ENCODE data around the gene TTYH2.
"Not testable (repeated sequence)": the region's sequence is repeated elsewhere in the genome, so short reads cannot be mapped to it uniquely, and the experiment has no call there.

The TTYH2 gene

GRCh38 chr17:74237321-74237720 is 23.9 kb downstream of the TTYH2 start:
- no peak for DNase-seq (ENCODE audit: low spot score)

DNA sequence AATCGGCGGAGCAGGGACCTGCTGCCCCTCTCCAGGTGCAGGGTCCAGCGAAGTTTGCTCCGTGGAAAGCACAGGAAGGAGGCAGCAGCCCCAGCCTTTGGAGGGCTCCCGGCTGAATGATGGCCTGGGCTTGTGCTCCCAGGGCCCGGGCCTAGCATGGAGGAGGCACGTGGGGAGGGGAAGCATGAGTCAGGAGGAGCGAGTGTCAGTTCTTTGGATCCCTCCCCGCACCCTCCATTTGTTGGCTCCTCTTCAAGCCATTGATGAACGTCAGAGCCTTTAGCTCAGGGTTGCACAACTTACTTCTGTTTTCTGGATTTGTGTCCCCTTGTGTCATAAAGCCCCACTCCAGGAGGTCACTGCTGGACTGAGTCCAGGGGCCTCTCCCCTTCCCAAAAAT is 25.8 kb downstream of the TTYH2 start:
- DNase-seq (ENCODE audit: low spot score): no peak

GRCh38 chr17:74240618-74241205 is 27.3 kb downstream of the TTYH2 start:
- DNase-seq (ENCODE audit: low spot score): peak; percentile 12

DNA sequence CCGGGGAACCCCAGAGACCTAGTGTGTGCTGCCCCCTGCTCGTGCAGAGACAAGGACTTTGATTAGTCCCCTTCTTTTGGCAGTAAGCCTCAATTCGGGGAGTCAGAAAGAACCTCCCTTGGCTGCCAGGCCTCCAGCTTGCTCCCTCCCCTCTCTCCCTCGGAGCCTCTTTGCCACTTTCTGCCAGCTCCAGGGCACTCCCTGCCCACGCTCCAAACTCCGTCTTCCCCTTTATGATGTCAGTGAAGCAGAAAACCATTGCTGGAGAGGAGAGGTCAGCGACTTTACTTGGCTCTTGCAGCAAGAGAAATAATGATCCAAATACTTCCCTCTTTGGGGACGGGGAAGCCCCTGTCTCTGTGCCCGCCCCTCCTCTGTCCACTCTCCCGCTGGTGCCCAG is 28.1 kb downstream of the TTYH2 start:
- DNase-seq (ENCODE audit: low spot score): no peak

DNA sequence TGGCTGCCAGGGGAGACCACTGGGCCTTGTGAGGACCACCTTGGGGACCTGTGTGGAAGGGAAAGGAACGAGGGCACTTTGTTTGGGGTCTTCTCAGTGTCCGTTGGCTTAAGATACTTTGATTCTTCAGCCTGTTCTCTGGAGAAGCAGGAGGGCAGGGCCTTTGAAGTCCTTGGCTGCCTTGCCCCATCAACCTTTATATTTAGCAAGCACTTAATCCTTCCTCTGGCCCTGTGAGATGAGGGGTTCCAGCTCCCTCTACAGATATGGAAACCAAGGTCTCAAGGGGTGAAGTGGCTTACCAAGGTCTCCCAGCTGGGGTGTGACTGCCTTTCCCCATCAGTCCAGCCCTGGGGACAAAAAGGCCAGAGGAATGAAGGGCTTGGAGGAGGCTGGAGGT is 28.5 kb downstream of the TTYH2 start:
- DNase-seq (ENCODE audit: low spot score): no peak

DNA sequence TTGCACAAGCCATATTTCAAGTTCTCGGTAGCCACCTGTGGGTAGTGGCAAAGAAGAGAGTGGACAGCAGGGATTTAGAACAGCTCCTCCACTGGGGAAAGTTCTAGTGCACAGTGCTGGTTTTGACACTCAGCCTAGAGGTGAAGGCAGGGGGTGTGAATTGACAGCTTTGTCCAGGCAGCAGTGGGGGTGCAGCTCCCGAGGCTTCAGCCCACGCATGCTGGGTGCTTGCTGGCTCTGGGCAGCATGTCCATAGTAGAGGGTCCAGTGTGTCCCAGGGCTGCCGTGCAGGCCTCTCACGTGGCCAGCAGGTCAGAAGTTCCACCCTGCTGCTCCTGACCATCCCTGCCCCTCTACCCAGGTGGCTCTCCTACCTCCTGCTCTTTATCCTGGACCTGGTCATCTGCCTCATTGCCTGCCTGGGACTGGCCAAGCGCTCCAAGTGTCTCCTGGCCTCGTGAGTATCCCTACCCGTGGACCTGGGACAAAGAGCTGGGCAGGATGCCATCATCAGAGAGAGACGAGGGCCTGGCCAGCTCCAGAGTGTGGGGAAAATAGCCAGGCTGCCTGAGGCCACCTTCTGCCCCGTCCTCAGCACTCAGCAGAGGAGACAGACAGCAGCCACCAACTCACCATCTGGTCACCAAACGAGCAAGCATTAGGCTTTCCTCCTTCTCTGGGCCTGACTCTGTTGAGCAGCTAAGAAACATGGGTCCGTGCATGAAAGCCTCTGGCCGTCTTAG is 29.8 kb downstream of the TTYH2 start:
- DNase-seq (ENCODE audit: low spot score): no peak

DNA sequence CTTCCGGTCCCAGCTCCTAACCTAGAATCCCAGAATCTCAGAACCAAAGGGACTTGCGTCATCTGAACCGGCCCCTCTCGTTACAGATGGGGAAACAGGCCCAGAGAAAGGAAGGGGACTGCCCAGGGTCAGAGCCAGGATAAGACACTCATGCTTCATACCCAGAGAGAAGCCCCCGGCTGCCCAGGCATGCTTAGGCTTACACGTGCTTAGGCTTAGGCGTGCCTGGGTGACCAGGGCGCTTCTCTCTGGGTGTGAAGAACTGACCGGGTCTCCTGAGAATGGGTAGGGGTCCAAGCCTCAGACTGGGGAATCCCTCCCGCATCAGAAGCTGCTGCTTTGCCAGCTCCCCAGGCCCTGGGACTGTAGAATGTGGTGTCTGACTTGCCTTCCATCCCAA is 30.8 kb downstream of the TTYH2 start:
- DNase-seq (ENCODE audit: low spot score): no peak

- DNase-seq (ENCODE audit: low spot score): no peak
Observed at GRCh38 chr17:74244548-74244947, 31.2 kb downstream of the TTYH2 start.

DNA sequence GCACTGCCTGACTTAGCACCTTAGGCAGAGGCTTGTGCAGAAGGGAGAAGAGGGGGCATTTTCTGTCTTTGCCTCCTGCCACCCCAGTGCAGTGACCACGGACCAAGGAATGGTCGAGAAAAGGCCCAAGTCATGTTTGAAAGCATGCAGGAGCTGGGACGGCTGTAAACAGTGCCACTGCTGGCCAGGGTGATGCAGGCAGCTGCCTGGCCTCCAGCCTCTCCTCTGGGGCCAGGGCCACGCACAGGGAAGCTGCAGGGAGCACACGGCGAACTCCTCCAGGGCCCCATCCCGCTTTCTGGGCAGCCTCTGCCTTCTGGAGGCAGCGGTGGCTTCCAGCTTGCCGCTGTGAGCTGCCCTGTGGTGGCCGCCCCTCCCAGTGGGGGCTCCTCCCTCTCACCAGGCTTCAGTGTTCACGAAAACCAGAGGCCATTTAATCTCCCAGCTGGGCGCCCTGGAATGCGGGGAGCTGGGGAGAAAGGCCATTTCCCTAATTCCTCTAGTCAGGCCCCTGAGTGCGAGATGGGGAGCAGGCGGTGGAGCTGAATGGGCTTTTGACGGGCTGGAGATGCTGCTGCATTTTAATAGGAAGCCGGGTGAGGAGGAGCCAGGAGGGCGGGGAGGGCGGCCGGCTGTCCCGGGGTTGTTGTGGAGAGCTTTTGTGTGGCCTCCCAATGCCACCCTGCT is 31.9 kb downstream of the TTYH2 start:
- DNase-seq (ENCODE audit: low spot score): no peak

GRCh38 chr17:74245871-74246270 is 32.5 kb downstream of the TTYH2 start:
- no peak for DNase-seq (ENCODE audit: low spot score)

- DNase-seq (ENCODE audit: low spot score): no peak
Observed at GRCh38 chr17:74249590-74250270, 36.4 kb downstream of the TTYH2 start.

DNA sequence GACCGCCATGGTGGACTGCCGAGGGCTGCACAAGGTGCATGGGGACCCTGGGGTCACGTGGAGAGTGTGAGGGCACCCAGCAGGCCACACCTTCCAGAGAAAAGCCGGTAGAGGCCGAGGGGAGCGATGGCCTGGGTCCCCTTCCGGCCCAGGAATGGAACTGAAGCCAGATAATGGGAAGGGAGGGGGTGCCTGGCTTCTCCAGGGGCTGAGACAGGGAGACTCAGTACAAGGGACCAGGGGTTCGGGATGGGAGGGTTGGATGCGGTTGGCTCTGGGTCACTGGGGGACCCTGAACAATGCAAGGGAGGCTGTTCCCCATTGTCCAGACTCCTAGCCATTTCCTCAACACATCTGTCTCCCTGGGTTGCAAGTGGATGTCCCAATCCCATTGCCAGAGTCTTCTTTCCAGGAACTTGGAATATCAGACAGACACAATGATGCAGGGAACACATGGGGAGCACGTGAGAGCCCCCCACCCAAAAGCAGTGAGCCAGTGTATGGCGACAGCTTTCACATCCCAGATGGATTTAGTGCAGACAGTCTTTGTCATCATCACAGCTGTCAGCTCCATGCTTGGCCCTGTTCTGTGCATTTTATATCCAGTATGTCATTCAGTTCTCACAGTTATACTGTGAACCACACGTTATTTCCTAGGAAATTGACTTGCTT is 37.1 kb downstream of the TTYH2 start:
- no peak for DNase-seq (ENCODE audit: low spot score)

DNA sequence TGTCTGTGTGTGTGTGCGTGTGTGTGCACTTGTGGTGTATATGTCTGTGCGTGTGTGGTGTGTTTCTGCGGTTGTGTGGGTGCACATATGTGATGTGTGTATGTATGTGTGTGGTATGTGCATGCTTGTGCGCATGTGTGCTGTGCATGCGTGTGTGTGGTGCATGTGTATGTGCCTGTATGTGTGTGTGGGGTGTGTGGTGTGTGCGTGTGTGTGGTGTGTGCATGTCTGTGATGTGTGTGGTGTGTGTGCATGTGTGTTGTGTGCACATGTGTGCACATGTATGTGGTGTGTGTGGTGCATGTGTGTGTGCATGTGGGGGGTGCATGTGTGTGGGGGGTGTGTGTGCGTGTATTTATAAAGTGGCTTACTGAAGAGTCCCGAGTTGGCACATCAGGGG is 37.7 kb downstream of the TTYH2 start:
- no peak for DNase-seq (ENCODE audit: low spot score)

GRCh38 chr17:74251569-74251968 is 38.2 kb downstream of the TTYH2 start:
- DNase-seq (ENCODE audit: low spot score): no peak

GRCh38 chr17:74252211-74252610 is 38.8 kb downstream of the TTYH2 start:
- no peak for DNase-seq (ENCODE audit: low spot score)

- no peak for DNase-seq (ENCODE audit: low spot score)
Observed at GRCh38 chr17:74253036-74253435, 39.7 kb downstream of the TTYH2 start.

DNA sequence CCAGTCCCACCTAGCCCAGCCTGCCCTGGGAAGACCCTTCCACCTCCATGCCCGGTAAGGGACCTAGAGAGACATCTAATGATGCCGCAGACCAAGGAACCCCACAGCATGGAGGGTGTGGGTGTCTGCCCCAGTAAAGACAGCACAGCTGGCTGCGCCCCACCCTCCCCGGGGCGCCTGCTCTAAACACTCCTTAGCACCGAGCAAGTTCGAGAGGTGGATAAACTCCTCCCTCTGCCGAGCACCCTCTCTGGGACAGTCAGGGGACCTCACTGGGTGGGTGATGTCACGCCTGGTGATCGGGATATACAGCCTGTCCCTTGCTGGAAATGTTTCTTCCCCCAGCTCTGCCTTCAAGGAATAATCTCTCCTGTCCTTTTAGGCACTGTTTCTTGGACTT is 43.9 kb downstream of the TTYH2 start:
- no peak for DNase-seq (ENCODE audit: low spot score)

GRCh38 chr17:74259667-74260524 is 46.5 kb downstream of the TTYH2 start:
- no peak for DNase-seq (ENCODE audit: low spot score)

GRCh38 chr17:74260525-74260850 is 47.1 kb downstream of the TTYH2 start:
- DNase-seq (ENCODE audit: low spot score): no peak

DNA sequence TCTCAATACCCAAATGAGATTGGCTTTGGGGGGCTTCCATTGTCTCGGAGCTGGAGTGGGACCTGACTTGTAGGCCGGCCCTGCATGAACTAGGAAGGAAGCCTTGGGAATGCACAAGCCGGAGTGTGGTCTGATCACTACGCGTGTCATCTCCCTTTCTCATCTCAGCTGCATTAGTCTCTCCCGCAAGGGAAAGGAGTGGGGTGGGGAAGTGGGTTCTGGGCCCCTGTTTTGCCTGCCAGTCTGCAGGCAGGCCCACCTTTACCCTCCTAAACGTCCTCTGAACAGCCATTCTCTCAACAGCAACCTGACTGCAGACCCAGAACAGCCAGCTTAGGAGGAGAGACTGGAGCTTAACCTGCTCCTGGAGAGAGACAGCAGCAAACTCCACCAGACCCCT is 49.2 kb downstream of the TTYH2 start:
- DNase-seq (ENCODE audit: low spot score): no peak

DNA sequence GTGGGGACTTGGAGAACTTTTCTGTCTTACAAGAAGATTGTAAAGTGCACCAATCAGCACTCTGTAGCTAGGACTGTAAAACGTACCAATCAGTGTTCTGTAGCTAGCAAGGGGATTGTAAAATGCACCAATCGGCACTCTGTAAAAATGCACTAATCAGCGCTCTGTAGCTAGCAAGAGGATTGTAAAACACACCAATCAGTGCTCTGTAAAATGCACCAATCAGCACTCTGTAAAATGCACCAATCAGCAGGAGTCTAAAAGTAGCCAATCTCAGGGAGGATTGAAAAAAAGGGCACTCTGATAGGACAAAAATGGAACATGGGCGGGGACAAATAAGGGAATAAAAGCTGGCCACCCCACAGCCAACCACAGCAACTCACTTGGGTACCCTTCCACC is 53.7 kb downstream of the TTYH2 start:
- not testable (repeated sequence) for DNase-seq (ENCODE audit: low spot score)

DNA sequence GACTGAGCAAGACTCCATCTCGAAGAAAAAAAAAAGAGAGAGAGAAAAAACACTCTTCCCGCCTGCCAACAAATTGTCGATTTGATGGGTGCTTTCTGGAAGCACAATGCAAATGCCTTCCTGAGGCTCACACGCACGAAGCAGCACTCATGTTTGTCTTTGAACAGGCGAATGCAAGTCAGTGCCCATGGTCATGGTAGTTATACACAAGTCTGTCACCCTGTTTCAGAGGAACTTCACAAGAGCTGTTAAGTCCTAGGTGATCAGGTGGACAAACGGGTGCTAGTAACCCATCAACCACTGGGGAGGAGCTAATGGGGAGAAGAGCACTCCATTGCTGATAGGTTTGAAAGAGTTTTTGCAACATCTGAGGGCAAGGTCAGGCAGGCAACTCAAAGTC is 54.2 kb downstream of the TTYH2 start:
- no peak for DNase-seq (ENCODE audit: low spot score)

Data from kidney capillary endothelial cell (primary cell).